ENCODE results near the gene CREB5.
"Not testable (repeated sequence)": the region's sequence is repeated elsewhere in the genome, so short reads cannot be mapped to it uniquely, and the experiment has no call there.

DNA sequence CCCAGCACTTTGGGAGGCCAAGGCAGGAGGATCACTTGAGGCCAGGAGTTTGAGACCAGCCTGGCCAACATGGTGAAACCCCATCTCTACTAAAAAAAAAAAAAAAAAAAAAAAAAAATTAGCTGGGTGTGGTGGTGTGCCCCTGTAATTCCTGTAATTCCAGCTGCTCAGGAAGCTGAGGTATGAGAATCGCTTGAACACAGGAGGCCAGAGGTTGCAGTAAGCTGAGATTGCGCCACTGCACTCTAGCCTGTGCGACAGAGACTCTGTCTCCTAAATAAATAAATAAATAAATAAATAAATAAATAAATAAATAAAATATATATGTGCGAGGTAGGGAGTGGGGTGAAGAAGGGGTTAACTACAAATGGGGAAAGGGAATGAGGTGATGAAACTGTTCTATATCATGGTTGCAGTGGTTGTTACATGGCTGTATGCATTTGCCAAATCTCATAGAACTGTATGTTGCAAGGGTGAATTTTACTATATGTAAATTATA, 199.1 kb downstream of the CREB5 start:
- TF ChIP-seq, protein P1, sequence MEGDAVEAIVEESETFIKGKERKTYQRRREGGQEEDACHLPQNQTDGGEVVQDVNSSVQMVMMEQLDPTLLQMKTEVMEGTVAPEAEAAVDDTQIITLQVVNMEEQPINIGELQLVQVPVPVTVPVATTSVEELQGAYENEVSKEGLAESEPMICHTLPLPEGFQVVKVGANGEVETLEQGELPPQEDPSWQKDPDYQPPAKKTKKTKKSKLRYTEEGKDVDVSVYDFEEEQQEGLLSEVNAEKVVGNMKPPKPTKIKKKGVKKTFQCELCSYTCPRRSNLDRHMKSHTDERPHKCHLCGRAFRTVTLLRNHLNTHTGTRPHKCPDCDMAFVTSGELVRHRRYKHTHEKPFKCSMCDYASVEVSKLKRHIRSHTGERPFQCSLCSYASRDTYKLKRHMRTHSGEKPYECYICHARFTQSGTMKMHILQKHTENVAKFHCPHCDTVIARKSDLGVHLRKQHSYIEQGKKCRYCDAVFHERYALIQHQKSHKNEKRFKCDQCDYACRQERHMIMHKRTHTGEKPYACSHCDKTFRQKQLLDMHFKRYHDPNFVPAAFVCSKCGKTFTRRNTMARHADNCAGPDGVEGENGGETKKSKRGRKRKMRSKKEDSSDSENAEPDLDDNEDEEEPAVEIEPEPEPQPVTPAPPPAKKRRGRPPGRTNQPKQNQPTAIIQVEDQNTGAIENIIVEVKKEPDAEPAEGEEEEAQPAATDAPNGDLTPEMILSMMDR (conservative IDR thresholded peaks at IDR 0.05; ENCODE audit: low read length), result not testable (repeated sequence)
- not testable (repeated sequence) for TF ChIP-seq EZH2phosphoT487 (IDR thresholded peaks at IDR 0.05; ENCODE audit: borderline replicate concordance)

All from Loucy (cell line).